ENCODE data around the gene VSIG10L.

Gene VSIG10L

GRCh38 chr19:51337861-51338562 lies 3.9 kb downstream of the VSIG10L start:
- DNase-seq: no peak

GRCh38 chr19:51337141-51337860 lies 4.6 kb downstream of the VSIG10L start:
- no peak for DNase-seq

DNA sequence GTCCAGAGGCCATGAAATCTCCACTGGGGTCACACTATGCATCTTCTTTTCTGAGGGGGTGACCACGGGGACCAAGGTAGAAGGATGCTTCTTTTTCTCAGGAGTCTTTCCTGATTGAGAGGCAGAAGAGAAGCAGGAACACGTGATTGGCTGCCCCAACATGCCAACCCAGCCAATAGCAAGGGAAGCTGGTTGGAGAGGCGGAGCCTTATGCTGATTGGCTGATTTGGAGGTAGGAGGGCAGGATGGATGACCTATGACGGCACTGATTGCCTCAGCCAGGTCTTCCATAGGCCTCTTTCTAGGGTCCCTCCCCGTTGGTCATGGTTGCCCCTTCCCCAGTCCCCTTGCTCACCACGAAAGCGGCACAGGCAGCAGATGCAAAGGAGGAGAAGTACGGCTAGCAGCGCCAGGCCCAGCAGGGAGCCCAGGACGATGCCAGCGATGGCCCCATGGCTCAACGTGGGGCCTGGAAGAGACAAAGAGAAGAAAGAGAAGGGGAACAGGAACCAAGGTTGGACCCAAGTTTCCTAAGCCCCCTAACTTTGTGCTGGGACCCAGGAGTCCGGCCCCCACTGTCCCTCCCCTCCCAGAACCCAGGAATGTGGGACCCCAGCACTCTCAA lies 8.0 kb downstream of the VSIG10L start:
- no peak for DNase-seq

- no peak for DNase-seq
Measured at GRCh38 chr19:51331716-51332115, 10.2 kb downstream of the VSIG10L start.

- no peak for DNase-seq
Measured at GRCh38 chr19:51331193-51331592, 10.7 kb downstream of the VSIG10L start.

DNA sequence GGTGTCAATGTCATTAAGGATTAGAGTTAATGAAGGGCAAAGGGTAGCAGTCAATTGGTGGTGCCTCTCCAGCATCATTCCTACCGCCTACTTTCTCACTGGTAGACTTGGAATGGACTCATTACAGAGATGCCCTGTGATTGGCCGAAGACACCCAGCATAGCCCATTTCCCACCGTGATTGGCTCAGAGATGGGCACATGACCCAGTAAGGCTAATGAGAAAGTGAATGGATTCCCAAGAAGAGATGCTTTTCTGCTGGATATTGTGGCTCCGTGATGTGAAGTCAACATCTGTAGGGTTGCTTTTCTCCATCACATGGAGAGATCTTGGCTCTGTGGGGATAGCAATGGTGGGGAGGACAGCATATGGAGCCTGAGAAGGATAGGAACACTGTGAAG lies 11.6 kb downstream of the VSIG10L start:
- DNase-seq: no peak

DNA sequence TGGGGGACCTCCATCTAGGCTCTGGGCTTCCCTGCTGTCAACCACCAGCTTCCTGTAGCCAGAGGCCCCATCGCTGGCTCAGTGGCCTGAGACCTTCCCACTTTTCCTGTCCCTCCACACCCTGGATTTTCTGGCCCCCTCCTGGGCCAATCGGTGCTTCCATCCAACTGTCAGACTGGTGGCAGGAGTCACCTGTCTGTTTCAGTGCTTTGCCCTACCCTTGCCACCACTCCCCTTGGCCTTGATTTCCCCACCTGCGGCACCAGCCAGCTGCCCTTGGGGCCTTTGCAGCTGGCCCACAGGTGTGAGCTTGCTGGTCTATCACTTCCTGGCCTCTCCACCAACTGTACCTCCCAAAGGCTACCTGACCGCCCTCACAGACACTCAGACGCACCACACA lies 12.5 kb downstream of the VSIG10L start:
- no peak for DNase-seq

- DNase-seq: peak; percentile 74 to 90
Measured at GRCh38 chr19:51327066-51328001, 14.6 kb downstream of the VSIG10L start.

DNA sequence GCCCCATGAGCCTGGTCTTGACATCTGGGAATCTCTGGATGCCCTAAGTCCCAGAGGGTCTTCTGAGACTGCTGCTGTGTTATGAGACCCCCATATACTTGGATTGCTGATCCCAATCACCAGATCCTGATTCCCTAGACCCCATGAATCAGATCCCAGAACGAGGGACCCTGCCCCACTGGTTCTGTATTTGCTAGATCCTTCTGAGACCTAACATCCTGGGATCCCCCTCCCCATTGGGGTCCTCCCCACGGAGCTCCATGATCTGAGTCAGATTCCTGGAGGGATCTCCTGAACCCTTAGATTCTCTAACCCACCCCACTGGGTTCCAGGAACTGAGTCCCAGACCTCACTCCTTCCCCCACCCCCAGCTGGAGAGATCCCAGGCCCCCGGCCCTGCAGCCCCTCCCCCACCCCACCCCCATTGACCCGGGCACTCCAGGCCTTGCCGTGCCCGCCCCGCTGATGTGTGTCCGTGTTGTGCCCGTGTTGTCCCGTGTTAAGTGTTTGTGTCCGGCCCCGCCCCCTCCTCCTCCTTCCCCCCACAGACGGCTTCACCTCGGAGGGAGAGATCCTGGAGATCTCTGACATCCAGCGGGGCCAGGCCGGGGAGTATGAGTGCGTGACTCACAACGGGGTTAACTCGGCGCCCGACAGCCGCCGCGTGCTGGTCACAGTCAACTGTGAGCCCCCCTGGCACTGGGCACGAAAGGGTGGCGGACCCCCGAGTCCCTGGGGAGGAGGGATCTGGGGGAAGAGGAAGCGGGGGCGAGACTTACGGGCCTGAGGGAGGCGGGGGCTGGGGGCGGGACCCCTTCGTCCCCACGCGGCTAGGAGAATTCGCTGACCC lies 15.5 kb downstream of the VSIG10L start:
- no peak for DNase-seq

GRCh38 chr19:51325161-51325976 lies 16.6 kb downstream of the VSIG10L start:
- no peak for DNase-seq

DNA sequence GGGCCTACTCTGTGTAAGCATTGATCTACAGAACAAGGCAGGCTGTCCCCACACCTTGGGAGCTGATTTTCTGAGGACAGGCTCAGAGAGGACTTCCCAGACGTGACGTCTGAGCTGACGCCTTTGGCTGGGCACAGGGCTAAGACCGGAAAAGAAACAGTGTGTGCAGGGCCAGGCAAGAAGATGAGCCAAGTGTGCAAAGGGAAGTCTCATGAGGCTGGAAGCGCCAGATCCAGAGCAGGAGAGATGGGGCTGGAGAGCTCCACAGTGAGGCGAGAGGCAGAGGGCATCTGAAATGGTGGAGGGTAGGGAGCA lies 17.8 kb downstream of the VSIG10L start:
- no peak for DNase-seq

DNA sequence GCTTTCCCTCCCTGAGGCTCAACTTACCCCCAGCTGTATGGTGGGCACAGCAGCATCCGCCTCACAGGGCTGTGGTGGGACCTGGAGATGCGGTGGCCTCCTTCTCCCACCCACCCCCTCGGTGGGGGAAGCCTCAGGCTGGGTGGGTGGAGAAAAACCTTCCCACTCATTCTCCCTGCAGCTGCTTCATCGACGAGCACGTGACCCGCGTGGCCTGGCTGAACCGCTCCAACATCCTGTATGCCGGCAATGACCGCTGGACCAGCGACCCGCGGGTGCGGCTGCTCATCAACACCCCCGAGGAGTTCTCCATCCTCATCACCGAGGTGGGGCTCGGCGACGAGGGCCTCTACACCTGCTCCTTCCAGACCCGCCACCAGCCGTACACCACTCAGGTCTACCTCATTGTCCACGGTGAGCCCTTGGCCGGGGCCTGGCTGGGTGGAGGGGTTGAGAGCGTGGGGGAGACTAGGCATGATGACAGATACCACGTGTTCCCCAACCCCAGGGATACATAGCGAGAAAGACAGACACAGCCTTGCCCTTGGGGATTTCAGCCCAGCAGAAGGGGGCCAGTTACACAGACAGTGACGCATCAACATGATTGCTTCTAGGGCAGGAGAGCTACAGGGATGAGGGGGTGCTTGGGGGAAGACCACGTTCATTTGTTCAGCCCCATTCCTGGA lies 18.3 kb downstream of the VSIG10L start:
- DNase-seq: no peak

DNA sequence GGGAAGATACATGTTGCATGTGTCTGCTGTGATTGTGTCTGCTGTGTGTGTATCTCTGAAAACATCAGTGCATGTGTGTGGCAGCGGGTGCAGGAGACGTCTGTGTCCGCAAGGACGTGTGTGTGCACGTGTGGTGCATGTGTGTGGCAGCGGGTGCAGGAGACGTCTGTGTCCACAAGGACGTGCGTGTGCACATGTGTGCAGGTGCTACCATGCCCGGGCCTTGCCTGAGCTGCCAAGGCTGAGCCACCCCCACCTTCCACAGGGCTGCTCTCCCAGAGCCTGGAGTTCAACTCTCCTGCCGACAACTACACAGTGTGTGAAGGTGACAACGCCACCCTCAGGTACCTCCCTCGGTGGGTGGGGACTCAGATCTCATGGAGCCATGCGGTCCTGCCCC lies 20.1 kb downstream of the VSIG10L start:
- DNase-seq: no peak

GRCh38 chr19:51320280-51320657 lies 21.7 kb downstream of the VSIG10L start:
- no peak for DNase-seq

- DNase-seq: no peak
Measured at GRCh38 chr19:51319649-51320279, 22.2 kb downstream of the VSIG10L start.

DNA sequence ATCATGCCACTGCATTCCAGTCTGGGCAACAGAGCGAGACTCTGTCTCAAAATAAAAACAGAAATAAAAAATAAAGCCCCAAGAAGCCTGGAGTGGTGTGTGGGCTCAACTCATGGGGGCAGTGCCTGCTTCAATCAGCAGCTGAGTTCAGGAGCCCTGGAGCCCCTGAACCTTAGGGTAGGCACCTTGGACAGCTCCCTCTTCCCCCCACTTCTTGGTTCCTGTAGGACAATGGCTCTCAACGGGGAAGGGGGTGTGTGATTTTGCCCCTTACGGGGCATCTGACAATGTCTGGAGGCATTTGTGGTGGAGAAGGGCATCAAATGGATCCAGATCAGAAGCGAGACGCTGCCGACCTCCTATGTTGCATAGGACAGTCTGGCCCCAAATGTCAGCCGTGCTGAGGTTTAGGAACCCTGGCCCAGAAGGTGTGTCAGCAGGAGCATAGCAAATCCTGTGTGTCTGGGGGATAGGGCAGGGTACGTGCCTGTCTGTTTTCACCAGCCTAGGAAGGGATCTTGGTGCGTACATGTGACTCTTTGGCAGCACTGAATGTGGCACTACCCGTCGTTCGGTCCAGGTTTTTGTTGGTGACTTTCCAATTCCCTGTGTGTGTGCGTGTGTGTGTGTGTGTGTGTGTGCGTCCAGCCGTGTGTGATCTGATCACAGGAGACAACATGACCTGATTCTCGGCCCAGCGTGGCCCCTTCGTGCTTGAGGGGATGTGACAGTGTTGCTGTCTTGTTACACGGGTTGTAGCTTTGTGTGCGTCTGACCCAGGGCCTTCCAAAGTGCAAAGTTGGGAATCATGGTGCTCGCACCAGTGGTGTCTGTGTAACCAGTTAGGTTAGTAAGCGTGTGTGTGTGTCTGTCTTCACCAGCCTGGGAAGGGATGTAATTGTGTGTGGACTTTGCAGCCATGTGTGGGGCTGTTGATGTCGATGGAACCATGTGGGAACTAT lies 23.0 kb downstream of the VSIG10L start:
- no peak for DNase-seq

DNA sequence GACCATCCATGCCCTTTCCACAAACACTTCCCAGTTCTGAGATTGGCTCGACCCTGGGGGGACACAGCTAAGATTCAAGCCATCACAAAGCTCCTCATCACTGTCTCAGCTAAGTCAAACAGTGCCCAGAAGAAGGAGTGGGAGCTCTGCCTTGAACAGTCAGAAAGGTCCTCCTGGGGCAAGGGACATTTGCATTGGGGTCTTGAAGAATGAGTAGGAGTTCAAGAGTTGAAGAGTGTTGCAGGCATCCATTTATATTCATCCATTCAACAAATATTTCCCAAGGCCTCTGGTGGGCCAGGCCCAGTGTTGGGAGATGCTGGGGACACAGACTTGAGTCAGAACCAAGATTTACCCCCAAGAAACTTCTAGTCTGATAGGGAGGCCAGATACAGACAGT lies 24.0 kb downstream of the VSIG10L start:
- DNase-seq: no peak

DNA sequence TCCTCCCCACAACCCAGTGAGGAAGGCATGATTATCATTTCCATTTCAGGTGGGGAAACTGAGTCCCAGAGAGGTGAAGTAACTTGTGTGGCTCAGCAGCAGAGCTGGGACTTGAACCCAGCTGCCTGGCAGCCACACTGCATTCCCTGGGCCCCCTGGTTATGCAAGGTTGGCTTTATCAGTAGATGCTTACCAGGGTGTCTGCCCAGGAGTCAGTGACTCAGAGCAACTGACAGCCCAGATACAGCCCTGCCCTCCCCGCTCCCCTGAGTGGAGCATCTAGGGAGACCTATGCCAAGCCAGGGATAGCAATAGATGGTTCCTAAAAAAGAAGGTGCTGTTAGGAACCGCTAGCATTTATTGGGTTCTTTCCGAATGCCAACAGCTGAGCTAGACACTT lies 24.6 kb downstream of the VSIG10L start:
- DNase-seq: no peak

DNA sequence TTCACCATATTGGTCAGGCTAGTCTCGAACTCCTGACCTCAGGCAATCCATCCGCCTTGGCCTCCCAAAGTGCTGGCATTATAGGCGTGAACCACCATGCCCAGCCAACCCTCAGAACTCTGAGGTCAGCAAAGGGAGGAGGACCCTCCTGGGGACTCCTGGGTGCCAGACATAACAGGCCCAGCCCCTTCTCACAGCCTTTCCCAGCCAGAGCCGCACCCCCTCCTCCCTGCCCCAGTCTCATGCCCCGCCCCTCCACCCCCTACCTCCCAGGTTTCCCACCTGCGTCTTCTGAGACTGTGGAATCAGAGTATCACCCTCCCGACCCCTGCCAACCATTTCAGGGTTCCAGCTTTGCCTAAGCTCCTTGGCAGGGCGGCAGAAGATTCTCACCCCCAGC lies 25.3 kb downstream of the VSIG10L start:
- DNase-seq: no peak

All from NCI-H526 (cell line).